GM18498 (cell line): ENCODE measurements around the gene SLC1A7.

Source experiments
- ATAC-seq: cut with Tn5 transposase; IDR thresholded peaks from one replicate; pipeline ENCODE4 v1.9.1; 2021; ENCODE audit warnings: mild to moderate bottlenecking, moderate library complexity; ENCODE audit not compliant: unreplicated experiment

The SLC1A7 gene

GRCh38 chr1:53078333-53079101 is 63.9 kb downstream of the SLC1A7 start:
- no peak for ATAC-seq

- ATAC-seq, result no peak
Measured at GRCh38 chr1:53077599-53077965, 64.9 kb downstream of the SLC1A7 start.

GRCh38 chr1:53076721-53077598 is 65.5 kb downstream of the SLC1A7 start:
- no peak for ATAC-seq

GRCh38 chr1:53076165-53076564 is 66.3 kb downstream of the SLC1A7 start:
- ATAC-seq, result no peak

- no peak for ATAC-seq
Measured at GRCh38 chr1:53075761-53076163, 66.7 kb downstream of the SLC1A7 start.

- no peak for ATAC-seq
Measured at GRCh38 chr1:53075206-53075605, 67.2 kb downstream of the SLC1A7 start.

GRCh38 chr1:53074313-53075154 is 67.9 kb downstream of the SLC1A7 start:
- ATAC-seq, result no peak

GRCh38 chr1:53073868-53074311 is 68.5 kb downstream of the SLC1A7 start:
- ATAC-seq, result no peak

GRCh38 chr1:53073287-53073686 is 69.2 kb downstream of the SLC1A7 start:
- ATAC-seq, result no peak

- ATAC-seq, result no peak
Measured at GRCh38 chr1:53071915-53072314, 70.5 kb downstream of the SLC1A7 start.

GRCh38 chr1:53071167-53071865 is 71.1 kb downstream of the SLC1A7 start:
- no peak for ATAC-seq

GRCh38 chr1:53070621-53071020 is 71.8 kb downstream of the SLC1A7 start:
- ATAC-seq, result no peak

GRCh38 chr1:53069663-53070327 is 72.6 kb downstream of the SLC1A7 start:
- no peak for ATAC-seq

- ATAC-seq, result no peak
Measured at GRCh38 chr1:53069265-53069662, 73.2 kb downstream of the SLC1A7 start.

- ATAC-seq, result no peak
Measured at GRCh38 chr1:53068314-53069099, 73.9 kb downstream of the SLC1A7 start.

GRCh38 chr1:53067886-53068285 is 74.6 kb downstream of the SLC1A7 start:
- no peak for ATAC-seq

- ATAC-seq, result no peak
Measured at GRCh38 chr1:53066891-53067738, 75.3 kb downstream of the SLC1A7 start.

- no peak for ATAC-seq
Measured at GRCh38 chr1:53066488-53066887, 76.0 kb downstream of the SLC1A7 start.
